ENCODE measurements around the gene APOC4. TPM values are rescaled to one million over a fixed set of nuclear protein-coding genes. Genes with fewer than 3 reads are reported as not detected.
"Not testable (repeated sequence)": the region's sequence is repeated elsewhere in the genome, so short reads cannot be mapped to it uniquely, and the experiment has no call there.

Gene APOC4
- not detected in 2 replicates for total RNA-seq (2014; rRNA removed; shearing (Covaris generic))
- polyA plus RNA-seq (2014; cell fraction: nucleus; rRNA removed), result not detected in 2 replicates

DNA sequence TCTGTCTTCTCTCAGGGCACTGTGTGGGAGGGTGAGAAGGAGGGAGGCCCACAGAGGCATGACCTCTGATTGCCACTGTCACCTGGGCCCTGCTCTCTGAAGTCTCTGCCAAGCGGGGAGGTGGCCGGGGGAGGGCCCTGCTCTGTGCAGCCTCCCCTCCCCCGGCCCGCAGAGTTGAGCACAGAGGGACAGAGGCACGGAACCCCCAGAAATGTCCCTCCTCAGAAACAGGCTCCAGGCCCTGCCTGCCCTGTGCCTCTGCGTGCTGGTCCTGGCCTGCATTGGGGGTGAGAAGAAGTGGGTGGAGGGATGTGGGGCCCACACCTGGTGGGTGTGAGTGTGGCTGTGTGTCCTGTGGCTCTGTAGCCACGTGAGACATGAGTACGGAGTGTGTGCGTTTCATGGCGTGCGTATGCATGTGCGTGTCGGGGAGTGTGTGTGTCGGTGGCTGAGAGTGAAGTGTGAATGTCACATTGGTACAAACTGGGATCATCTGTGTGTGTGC lies at the start of gene APOC4:
Gene APOC4 (plus strand): TSS at position 171 of the 505 bp plus-strand sequence. CDS start 41 bp downstream, at position 212.
- DNase-seq (ENCODE audit: extremely low read depth, low read depth), result no peak

GRCh38 chr19:44892932-44893331 lies 49.1 kb upstream of the APOC4 start:
- no peak for DNase-seq (ENCODE audit: extremely low read depth, low read depth)

DNA sequence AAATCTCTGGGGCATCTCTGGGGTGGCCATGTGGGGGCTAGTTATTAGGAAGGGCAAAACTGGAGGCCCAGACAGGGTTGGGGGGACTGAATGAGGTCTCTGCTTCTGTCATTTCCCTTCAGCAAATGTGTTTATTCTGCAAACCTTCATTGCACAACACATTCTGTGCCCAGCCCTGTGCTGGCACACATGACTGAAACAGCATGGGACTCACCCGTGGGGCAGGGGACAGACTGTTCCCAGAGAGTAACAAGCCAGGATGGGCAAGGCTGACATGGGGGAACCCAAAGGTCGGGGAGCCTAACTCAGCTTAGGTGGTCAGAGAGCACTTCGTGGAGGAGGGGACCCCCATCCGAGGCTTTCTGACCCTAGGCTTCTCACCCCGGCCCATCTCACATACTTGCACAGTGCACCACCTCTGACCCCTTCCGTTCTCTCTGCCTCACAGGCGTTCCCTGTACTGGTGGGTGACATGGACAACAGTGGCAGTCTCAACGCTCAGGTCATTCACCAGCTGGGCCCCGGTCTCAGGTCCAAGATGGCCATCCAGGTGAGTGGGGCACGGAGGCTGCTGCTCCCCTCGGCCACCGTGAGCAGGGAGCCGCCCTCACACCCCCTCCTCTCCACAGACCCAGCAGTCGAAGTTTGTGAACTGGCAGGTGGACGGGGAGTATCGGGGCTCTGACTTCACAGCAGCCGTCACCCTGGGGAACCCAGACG lies 48.5 kb upstream of the APOC4 start:
- no peak for DNase-seq (ENCODE audit: extremely low read depth, low read depth)

DNA sequence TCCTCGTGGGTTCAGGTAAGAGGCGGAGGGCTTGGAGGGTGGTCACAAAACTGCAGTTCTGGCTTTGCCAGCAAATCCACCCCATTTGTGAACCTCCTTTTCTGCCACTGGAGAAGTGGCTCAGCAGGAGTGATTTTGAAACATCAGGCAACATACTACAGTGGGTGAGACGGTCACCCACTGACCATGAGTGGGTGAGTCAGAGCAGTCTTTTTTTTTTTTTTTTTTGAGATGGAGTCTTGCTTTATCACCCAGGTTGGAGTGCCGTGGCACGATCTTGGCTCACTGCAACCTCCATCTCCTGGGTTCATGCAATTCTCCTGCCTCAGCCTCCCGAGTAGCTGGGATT lies 48.0 kb upstream of the APOC4 start:
- DNase-seq (ENCODE audit: extremely low read depth, low read depth), result no peak

- no peak for DNase-seq (ENCODE audit: extremely low read depth, low read depth)
Measured at GRCh38 chr19:44894946-44895345, 47.1 kb upstream of the APOC4 start.

GRCh38 chr19:44897835-44898234 lies 44.2 kb upstream of the APOC4 start:
- no peak for DNase-seq (ENCODE audit: extremely low read depth, low read depth)

DNA sequence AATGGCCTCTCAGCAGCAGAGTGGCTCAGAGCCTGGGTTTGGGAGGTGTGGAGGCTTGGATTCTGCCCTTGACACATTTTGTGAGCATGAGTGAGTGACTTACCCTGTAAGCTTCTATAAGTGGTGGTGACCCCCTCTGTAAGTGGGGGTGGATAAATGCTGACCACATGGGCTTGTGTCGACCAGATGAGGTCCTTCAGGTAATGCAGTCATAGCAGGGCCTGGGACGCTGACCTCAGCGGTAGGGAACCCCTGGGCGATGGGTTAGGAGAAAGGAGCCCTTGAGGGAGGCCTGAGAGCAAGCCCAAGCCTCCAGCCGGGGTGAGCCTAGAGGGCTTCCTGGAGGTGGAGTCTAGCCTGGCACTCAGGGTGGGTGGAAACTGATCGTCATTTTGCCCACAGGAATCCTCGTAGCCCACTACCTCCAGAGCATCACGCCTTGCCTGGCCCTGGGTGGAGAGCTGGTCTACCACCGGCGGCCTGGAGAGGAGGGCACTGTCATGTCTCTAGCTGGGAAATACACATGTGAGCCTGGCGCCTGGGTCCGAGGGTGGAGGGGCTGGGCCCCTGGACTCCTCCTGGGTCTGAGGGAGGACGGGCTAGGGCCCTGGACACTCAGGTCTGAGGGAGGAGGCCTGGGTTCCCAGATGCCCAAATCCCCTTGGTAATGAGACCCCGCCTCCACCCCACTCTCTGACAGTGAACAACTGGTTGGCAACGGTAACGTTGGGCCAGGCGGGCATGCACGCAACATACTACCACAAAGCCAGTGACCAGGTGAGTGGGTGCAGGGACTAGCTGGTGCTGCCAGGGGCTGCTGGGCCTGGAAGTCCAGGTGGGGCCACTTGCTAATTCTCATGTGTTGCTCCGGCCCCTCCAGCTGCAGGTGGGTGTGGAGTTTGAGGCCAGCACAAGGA lies 41.5 kb upstream of the APOC4 start:
- DNase-seq (ENCODE audit: extremely low read depth, low read depth), result no peak

DNA sequence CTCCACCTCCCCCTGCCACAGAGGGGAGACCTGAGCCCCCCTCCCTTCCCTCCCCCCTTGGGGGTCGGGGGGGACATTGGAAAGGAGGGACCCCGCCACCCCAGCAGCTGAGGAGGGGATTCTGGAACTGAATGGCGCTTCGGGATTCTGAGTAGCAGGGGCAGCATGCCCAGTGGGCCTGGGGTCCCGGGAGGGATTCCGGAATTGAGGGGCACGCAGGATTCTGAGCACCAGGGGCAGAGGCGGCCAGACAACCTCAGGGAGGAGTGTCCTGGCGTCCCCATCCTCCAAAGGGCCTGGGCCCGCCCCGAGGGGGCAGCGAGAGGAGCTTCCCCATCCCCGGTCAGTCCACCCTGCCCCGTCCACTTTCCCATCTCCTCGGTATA lies 38.8 kb upstream of the APOC4 start:
- no peak for DNase-seq (ENCODE audit: extremely low read depth, low read depth)

GRCh38 chr19:44903602-44904425 lies 38.2 kb upstream of the APOC4 start:
- peak; percentile 28 for DNase-seq (ENCODE audit: extremely low read depth, low read depth)

GRCh38 chr19:44904426-44904994 lies 37.5 kb upstream of the APOC4 start:
- DNase-seq (ENCODE audit: extremely low read depth, low read depth), result no peak

DNA sequence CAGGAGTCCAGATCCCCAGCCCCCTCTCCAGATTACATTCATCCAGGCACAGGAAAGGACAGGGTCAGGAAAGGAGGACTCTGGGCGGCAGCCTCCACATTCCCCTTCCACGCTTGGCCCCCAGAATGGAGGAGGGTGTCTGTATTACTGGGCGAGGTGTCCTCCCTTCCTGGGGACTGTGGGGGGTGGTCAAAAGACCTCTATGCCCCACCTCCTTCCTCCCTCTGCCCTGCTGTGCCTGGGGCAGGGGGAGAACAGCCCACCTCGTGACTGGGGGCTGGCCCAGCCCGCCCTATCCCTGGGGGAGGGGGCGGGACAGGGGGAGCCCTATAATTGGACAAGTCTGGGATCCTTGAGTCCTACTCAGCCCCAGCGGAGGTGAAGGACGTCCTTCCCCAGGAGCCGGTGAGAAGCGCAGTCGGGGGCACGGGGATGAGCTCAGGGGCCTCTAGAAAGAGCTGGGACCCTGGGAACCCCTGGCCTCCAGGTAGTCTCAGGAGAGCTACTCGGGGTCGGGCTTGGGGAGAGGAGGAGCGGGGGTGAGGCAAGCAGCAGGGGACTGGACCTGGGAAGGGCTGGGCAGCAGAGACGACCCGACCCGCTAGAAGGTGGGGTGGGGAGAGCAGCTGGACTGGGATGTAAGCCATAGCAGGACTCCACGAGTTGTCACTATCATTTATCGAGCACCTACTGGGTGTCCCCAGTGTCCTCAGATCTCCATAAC lies 36.4 kb upstream of the APOC4 start, which contains the start of gene APOE:
Gene APOE (plus strand): TSS at position 360 of the 724 bp plus-strand sequence. CDS start 829 bp downstream, outside the sequence.
- no peak for DNase-seq (ENCODE audit: extremely low read depth, low read depth)

GRCh38 chr19:44907613-44908012 lies 34.4 kb upstream of the APOC4 start:
- DNase-seq (ENCODE audit: extremely low read depth, low read depth), result no peak

- DNase-seq (ENCODE audit: extremely low read depth, low read depth), result no peak
Measured at GRCh38 chr19:44908074-44908835, 33.8 kb upstream of the APOC4 start.

GRCh38 chr19:44908836-44909261 lies 33.2 kb upstream of the APOC4 start:
- no peak for DNase-seq (ENCODE audit: extremely low read depth, low read depth)

DNA sequence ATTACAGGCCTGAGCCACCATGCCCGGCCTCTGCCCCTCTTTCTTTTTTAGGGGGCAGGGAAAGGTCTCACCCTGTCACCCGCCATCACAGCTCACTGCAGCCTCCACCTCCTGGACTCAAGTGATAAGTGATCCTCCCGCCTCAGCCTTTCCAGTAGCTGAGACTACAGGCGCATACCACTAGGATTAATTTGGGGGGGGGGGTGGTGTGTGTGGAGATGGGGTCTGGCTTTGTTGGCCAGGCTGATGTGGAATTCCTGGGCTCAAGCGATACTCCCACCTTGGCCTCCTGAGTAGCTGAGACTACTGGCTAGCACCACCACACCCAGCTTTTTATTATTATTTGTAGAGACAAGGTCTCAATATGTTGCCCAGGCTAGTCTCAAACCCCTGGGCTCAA lies 32.3 kb upstream of the APOC4 start:
- no peak for DNase-seq (ENCODE audit: extremely low read depth, low read depth)

- not testable (repeated sequence) for DNase-seq (ENCODE audit: extremely low read depth, low read depth)
Measured at GRCh38 chr19:44911896-44912295, 30.1 kb upstream of the APOC4 start.

DNA sequence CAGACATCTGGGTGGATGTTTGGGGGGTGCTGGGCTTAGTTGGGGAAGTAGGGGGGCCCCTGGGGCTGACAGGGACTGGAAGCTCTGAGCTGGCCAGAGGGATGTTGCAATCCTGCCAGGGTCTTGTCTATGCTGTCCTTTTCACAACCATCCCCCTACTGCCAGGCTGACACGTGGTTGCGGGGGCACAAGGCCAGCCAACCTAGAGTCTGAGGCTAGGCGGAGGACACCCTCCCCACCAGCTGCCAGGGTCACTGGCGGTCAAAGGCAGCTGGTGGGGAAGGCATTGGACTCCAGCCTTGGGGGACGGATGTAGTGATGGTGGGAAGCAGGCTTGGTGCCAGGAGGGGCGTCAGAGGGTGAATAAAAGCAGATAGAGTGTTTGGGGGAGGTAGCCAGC lies 29.2 kb upstream of the APOC4 start:
- DNase-seq (ENCODE audit: extremely low read depth, low read depth), result no peak

GRCh38 chr19:44913512-44914432 lies 28.3 kb upstream of the APOC4 start:
- DNase-seq (ENCODE audit: extremely low read depth, low read depth), result not testable (repeated sequence)

All from NCI-H460 (cell line).